ENCODE results near the gene MYADM.
"Not testable (repeated sequence)": the region's sequence is repeated elsewhere in the genome, so short reads cannot be mapped to it uniquely, and the experiment has no call there.

Gene MYADM

DNA sequence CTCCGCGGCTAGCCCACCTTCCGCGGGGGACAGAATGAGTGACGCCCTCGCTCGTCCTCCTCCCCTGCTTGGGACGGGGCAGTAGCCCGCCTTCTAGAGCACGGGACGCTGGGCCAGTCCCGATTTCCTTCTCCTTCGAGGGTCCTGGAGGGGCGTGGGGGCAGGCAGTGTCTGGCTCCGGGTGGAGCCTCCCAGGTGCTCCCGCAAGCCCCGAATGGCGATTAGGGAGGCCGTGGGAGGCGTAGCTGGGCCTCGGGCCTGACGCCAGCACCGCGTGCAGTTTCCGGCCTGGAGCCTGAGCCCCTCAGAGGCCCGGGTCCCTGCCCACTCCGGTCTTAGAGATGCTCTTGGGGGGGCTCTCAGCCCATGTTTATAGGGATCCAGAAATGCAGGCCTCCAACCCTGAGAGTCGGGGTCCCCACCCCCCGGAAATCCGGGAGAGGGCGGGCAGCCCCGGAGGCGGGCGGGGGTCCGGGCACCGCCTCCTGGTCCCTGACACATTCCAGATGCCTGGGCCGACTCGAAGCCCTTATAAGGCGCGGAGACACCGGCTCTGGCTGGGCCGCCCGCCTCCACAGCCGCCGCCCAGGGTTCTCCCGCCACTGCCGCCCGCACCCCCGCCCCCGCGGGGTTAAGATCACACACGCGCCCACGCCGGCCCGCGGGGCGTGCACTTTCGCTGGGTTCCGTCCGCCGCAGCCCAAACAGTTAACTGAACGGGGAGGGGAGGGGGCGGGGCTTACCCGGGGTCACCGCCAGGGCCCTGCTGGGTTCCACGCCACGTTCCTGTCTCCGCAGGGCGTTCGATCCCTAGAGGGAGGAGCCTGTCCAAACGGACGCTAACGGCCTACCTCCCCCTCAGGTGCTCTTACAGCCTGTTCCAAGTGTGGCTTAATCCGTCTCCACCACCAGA lies 1.5 kb downstream of the MYADM start:
- Histone ChIP-seq H3K27me3 (ENCODE audit: insufficient read depth, poor library complexity, severe bottlenecking) (no peaks in the 10 kb centered on the region), H3K27ac (replicated peaks) (peak overlapping the region; percentile 95), H3K4me3 (replicated peaks; ENCODE audit: insufficient read depth, low read length) (peak overlapping the region; percentile 52)
- peak; percentile 97 to 98 for DNase-seq (ENCODE audit: low read depth in 1 of 2, low spot score in 1 of 2)
- TF ChIP-seq GABPA (IDR thresholded peaks at IDR 0.05; ENCODE audit: low read depth) (0 out of 2 replicates have a peak, but pooled peaks have one; percentile 25), CTCF (IDR thresholded peaks at IDR 0.05; ENCODE audit: insufficient read depth, low read length) (no peak), POLR2AphosphoS5 (IDR thresholded peaks at IDR 0.05; ENCODE audit: low read depth) (peak; percentile 75)
- TF ChIP-seq, protein P1, sequence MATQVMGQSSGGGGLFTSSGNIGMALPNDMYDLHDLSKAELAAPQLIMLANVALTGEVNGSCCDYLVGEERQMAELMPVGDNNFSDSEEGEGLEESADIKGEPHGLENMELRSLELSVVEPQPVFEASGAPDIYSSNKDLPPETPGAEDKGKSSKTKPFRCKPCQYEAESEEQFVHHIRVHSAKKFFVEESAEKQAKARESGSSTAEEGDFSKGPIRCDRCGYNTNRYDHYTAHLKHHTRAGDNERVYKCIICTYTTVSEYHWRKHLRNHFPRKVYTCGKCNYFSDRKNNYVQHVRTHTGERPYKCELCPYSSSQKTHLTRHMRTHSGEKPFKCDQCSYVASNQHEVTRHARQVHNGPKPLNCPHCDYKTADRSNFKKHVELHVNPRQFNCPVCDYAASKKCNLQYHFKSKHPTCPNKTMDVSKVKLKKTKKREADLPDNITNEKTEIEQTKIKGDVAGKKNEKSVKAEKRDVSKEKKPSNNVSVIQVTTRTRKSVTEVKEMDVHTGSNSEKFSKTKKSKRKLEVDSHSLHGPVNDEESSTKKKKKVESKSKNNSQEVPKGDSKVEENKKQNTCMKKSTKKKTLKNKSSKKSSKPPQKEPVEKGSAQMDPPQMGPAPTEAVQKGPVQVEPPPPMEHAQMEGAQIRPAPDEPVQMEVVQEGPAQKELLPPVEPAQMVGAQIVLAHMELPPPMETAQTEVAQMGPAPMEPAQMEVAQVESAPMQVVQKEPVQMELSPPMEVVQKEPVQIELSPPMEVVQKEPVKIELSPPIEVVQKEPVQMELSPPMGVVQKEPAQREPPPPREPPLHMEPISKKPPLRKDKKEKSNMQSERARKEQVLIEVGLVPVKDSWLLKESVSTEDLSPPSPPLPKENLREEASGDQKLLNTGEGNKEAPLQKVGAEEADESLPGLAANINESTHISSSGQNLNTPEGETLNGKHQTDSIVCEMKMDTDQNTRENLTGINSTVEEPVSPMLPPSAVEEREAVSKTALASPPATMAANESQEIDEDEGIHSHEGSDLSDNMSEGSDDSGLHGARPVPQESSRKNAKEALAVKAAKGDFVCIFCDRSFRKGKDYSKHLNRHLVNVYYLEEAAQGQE (IDR thresholded peaks at IDR 0.05; ENCODE audit: insufficient replicate concordance, low read depth), result peak; percentile 28

- Histone ChIP-seq H3K27ac (replicated peaks) (peak overlapping the region; percentile 95), H3K4me3 (replicated peaks; ENCODE audit: insufficient read depth, low read length) (peak overlapping the region; percentile 52)
- DNase-seq (ENCODE audit: low read depth in 1 of 2, low spot score in 1 of 2); H3K27me3 ChIP-seq (ENCODE audit: insufficient read depth, poor library complexity, severe bottlenecking): not testable (repeated sequence)
Measured at GRCh38 chr19:53869805-53870484, 2.3 kb downstream of the MYADM start.

DNA sequence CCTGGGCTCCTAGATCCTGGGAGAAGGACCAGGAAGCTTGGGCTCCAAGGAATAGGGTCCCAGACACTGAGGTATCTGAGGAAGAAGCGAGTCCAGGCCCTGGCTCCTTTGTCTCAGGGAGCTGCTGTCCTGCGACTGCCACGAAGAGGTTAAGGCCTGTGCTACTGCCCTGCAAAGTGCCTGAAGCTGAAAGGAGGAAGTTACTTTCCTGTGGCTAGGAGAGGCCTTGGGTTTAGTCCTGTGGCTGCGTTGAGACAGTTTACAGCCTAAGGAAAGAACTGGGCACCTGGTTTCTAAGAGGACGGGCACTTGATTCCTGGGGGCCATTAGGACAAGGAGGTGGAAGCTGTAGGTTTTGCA lies 2.8 kb downstream of the MYADM start:
- H3K27ac ChIP-seq (replicated peaks), result peak overlapping the region; percentile 93
- TF ChIP-seq POLR2AphosphoS5 (IDR thresholded peaks at IDR 0.05; ENCODE audit: low read depth), result peak; percentile 94
- TF ChIP-seq SPI1 (IDR thresholded peaks at IDR 0.05; ENCODE audit: borderline replicate concordance, low read depth), result peak; percentile 48; the same call in 1 of the 2 replicates
- TF ChIP-seq, protein P1 (IDR thresholded peaks at IDR 0.05; ENCODE audit: insufficient replicate concordance, low read depth), result no peak
- no peak for TF ChIP-seq CTCF (IDR thresholded peaks at IDR 0.05; ENCODE audit: insufficient read depth, low read length)
- no peaks in the 10 kb centered on the region for H3K27me3 ChIP-seq (ENCODE audit: insufficient read depth, poor library complexity, severe bottlenecking)
- H3K4me3 ChIP-seq (replicated peaks; ENCODE audit: insufficient read depth, low read length), result peak overlapping the region; percentile 52
- peak in 1 of 2 experiments; percentile 92 for DNase-seq (ENCODE audit: low read depth in 1 of 2, low spot score in 1 of 2)

DNA sequence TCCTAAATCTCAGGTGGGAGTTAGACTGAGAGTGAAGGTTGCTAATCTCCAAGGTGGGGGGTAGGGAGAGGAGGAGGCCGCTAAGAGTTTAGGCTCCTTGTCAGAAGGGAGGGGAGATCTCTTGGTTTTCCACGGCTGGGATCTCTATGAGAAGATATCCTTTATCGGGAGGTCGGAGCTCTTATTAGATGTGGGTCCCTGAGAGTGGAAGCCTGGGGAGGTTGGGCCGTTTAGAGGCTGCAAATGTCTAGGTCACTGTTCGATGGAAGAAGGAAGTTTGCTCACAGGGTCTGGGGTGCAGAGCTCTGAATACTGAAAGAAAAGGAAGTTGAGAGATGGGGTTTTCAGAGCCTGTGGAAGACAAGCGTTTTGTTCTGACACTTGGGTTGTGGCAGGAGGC lies 3.8 kb downstream of the MYADM start:
- H3K4me3 ChIP-seq (replicated peaks; ENCODE audit: insufficient read depth, low read length), result peak overlapping the region; percentile 52

More for the DNA sequence above, 3.8 kb downstream of the MYADM start:
- TF ChIP-seq, protein P1 (IDR thresholded peaks at IDR 0.05; ENCODE audit: insufficient replicate concordance, low read depth), result no peak
- TF ChIP-seq POLR2AphosphoS5 (IDR thresholded peaks at IDR 0.05; ENCODE audit: low read depth), result no peak
- no peak for TF ChIP-seq CTCF (IDR thresholded peaks at IDR 0.05; ENCODE audit: insufficient read depth, low read length)
- no peak; the same call in 1 of the 2 replicates for TF ChIP-seq SPI1 (IDR thresholded peaks at IDR 0.05; ENCODE audit: borderline replicate concordance, low read depth)
- TF ChIP-seq GABPA (IDR thresholded peaks at IDR 0.05; ENCODE audit: low read depth), result no peak
- DNase-seq (ENCODE audit: low read depth in 1 of 2, low spot score in 1 of 2), result peak in 1 of 2 experiments; percentile 80
- peak overlapping the region; percentile 93 for H3K27ac ChIP-seq (replicated peaks)
- no peaks in the 10 kb centered on the region for H3K27me3 ChIP-seq (ENCODE audit: insufficient read depth, poor library complexity, severe bottlenecking)
